ENCODE results near the gene ATP23.

DNA sequence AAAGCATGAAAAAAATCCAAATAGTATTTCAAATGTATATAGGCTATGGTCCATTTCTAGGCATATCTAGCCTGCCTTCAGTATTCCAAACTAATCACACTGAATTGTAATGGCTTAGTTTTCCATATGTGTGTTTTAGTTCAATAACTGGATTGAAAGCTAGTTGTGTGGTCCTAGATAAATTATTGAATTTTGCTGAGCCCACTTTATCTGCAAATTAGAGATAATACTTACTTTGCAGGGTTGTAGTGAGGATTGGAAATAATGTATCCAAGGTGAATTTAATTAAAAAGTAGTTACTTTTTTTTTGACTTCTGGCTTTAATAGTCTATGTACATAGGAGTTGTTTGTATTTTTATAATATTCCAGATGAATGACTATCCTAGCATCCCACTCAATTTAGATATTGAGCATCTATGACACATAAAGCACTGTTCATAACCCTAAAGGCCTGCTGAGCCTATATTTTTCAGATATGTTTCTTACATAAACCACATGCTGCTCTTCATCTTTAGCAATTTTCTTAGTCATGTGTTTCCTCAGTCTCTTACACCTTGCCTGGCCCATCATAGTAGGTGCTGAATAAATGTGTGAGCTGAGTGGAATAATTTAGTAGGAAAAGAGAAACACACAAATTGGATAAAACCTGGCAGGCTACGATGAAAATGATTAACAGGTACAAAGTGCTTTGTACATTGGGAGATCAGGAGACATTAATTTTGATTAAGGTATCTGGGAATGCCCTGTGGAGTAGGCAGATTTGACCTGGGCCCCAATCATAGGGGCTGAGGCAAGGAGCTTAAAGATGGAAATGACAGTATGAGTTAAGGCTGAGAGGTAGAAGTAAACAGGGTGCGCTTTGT lies 1.1 kb upstream of the ATP23 start:
- TF ChIP-seq, protein P1, sequence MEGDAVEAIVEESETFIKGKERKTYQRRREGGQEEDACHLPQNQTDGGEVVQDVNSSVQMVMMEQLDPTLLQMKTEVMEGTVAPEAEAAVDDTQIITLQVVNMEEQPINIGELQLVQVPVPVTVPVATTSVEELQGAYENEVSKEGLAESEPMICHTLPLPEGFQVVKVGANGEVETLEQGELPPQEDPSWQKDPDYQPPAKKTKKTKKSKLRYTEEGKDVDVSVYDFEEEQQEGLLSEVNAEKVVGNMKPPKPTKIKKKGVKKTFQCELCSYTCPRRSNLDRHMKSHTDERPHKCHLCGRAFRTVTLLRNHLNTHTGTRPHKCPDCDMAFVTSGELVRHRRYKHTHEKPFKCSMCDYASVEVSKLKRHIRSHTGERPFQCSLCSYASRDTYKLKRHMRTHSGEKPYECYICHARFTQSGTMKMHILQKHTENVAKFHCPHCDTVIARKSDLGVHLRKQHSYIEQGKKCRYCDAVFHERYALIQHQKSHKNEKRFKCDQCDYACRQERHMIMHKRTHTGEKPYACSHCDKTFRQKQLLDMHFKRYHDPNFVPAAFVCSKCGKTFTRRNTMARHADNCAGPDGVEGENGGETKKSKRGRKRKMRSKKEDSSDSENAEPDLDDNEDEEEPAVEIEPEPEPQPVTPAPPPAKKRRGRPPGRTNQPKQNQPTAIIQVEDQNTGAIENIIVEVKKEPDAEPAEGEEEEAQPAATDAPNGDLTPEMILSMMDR (IDR thresholded peaks at IDR 0.05; ENCODE audit: low read length): no peak
- no peak for TF ChIP-seq EZH2 (IDR thresholded peaks at IDR 0.05; ENCODE audit: borderline replicate concordance, low read length)

Measured in OCI-LY1 (cell line).